K562 (cell line): ENCODE measurements around the gene POLR2J. TPM values are rescaled to one million over a fixed set of nuclear protein-coding genes. Genes with fewer than 3 reads are reported as not detected.
A peak's percentile ranks its signal among the peaks of the same experiment; 100 is the strongest.

Source experiments
- CREBBP ChIP-seq: IDR thresholded peaks from one replicate; pipeline ENCODE4 v1.6.1; 2012; ENCODE audit warnings: low read depth, mild to moderate bottlenecking, control low read depth, inconsistent platforms, low read length
- ELF1 ChIP-seq: fragments of 200-800 bp; sonication (Bioruptor generic); IDR thresholded peaks from 2 replicates; pipeline ENCODE4 v1.6.1; 2016; ENCODE audit warnings: missing genetic modification characterization, missing compliant biosample characterization
- FUS ChIP-seq: fragments of 200-400 bp; formaldehyde crosslinking; optimal IDR thresholded peaks from 2 replicates; pipeline ENCODE3; 2017; ENCODE audit warnings: low read depth, low read length
- GATAD2A ChIP-seq: fragments of 450-650 bp; IDR thresholded peaks from 2 replicates; pipeline ENCODE4 v1.6.1; 2017
- KAT7 ChIP-seq: sonication (generic); formaldehyde crosslinking; IDR thresholded peaks from 2 replicates; pipeline ENCODE4 v1.8.0; 2022; ENCODE audit warnings: missing genetic modification reagents, mild to moderate bottlenecking, borderline replicate concordance
- NEUROD1 ChIP-seq: fragments of 150-350 bp; IDR thresholded peaks from 2 replicates; pipeline ENCODE4 v1.6.1; 2014; ENCODE audit warnings: borderline replicate concordance, low read length, low read depth; ENCODE audit not compliant: partially characterized antibody
- NR2C2 ChIP-seq, 2 experiments: fragments of 200-800 bp in 1 of 2; sonication (Bioruptor generic) in 1 of 2; sonication (generic) in 1 of 2; formaldehyde crosslinking in 1 of 2; IDR thresholded peaks; 2 replicates each; pipeline versions ENCODE4 v1.6.1 to v1.8.0; 2016 to 2022; ENCODE audit warnings: mild to moderate bottlenecking in 1 of 2, missing compliant biosample characterization in 1 of 2, missing genetic modification characterization in 1 of 2, missing genetic modification reagents in 1 of 2
- POLR2AphosphoS5 ChIP-seq: IDR thresholded peaks from 2 replicates; pipeline ENCODE4 v1.6.1; 2011; ENCODE audit warnings: mild to moderate bottlenecking, low read depth, low read length, moderate library complexity; ENCODE audit not compliant: control insufficient read depth, insufficient read depth
- RB1 ChIP-seq: fragments of 450-650 bp; IDR thresholded peaks from 2 replicates; pipeline ENCODE4 v1.6.1; 2017; ENCODE audit warnings: low read depth, mild to moderate bottlenecking
- RBBP5 ChIP-seq: fragments of 200-600 bp; sonication (generic); IDR thresholded peaks from 2 replicates; pipeline ENCODE4 v1.6.1; 2012; ENCODE audit warnings: borderline replicate concordance, mild to moderate bottlenecking, low read length, control low read depth, inconsistent platforms; ENCODE audit not compliant: insufficient read depth, poor library complexity, severe bottlenecking
- SMAD4 ChIP-seq: fragments of 250-450 bp; sonication (Bioruptor Pico); conservative IDR thresholded peaks from 2 replicates; pipeline ENCODE4 v1.8.0; 2021; ENCODE audit warnings: inconsistent platforms, mild to moderate bottlenecking, moderate library complexity
- SMC3 ChIP-seq: conservative IDR thresholded peaks from 2 replicates; pipeline ENCODE4 v1.6.1; 2011; ENCODE audit warnings: low read depth, low read length, improper control_type of control experiment; ENCODE audit not compliant: insufficient read depth
- TAL1 ChIP-seq: fragments of 450-650 bp; IDR thresholded peaks from 2 replicates; pipeline ENCODE4 v1.6.1; 2016; ENCODE audit warnings: mild to moderate bottlenecking
- TOE1 ChIP-seq, 2 experiments: fragments of 450-650 bp in 1 of 2; sonication (generic) in 1 of 2; formaldehyde crosslinking in 1 of 2; IDR thresholded peaks; 2 replicates each; pipeline versions ENCODE4 v1.7.1 to v1.8.0; 2016 to 2022; ENCODE audit warnings: borderline replicate concordance in 2 of 2, mild to moderate bottlenecking in 2 of 2, antibody characterized with exemption in 1 of 2, inconsistent platforms in 1 of 2, low read depth in 1 of 2, missing genetic modification reagents in 1 of 2, moderate library complexity in 1 of 2
- ZBTB7A ChIP-seq: IDR thresholded peaks from 2 replicates; pipeline ENCODE4 v1.6.1; 2011; ENCODE audit warnings: low read depth, mild to moderate bottlenecking, low read length, moderate library complexity, borderline replicate concordance; ENCODE audit not compliant: control insufficient read depth
- ZNF124 ChIP-seq: sonication (generic); formaldehyde crosslinking; IDR thresholded peaks from 2 replicates; pipeline ENCODE4 v1.8.1; 2022; ENCODE audit warnings: missing genetic modification reagents
- ZNF133 ChIP-seq: fragments of 250-450 bp; sonication (Bioruptor Pico); IDR thresholded peaks from 2 replicates; pipeline ENCODE4 v1.4.0; 2020; ENCODE audit warnings: mild to moderate bottlenecking
- ZNF444 ChIP-seq: fragments of 250-450 bp; sonication (Bioruptor Pico); IDR thresholded peaks from 2 replicates; pipeline ENCODE4 v1.4.0; 2020; ENCODE audit warnings: mild to moderate bottlenecking, moderate library complexity
- ZNF830 ChIP-seq: fragments of 250-450 bp; sonication (Bioruptor Pico); IDR thresholded peaks from 2 replicates; pipeline ENCODE4 v1.5.0; 2021; ENCODE audit warnings: mild to moderate bottlenecking
- polyA plus RNA-seq, 8 experiments: library from polyadenylated mRNA; depleted of rRNA in 4 of 8; stranded (reverse) in 5 of 8; unstranded in 3 of 8; fragments of >200 nt; fragmentation: Nextera tagmentation in 2 of 8; fragmentation: Illumina TruSeq in 1 of 8; extraction: Ambion mirVana in 2 of 8; extraction: Trizol in 1 of 8; gene quantifications; 2 replicates each; pipeline versions ENCODE4 v1.2.1 to v1.2.3, GENCODE V29; 2011 to 2014; ENCODE audit warnings: inconsistent platforms in 1 of 8, missing spikeins in 1 of 8
- total RNA-seq, 7 experiments: library from RNA; depleted of rRNA in 6 of 7; stranded (reverse); fragments of >200 nt in 6 of 7; fragmentation: Illumina TruSeq in 2 of 7; extraction: Trizol in 2 of 7; gene quantifications; 2 replicates each; pipeline versions ENCODE4 v1.2.1 to v1.2.3, GENCODE V29; 2011 to 2021; ENCODE audit warnings: low replicate concordance in 1 of 7
- TF ChIP-seq, protein P1 (sequence below): fragments of 450-650 bp; formaldehyde crosslinking; IDR thresholded peaks from 2 replicates; pipeline ENCODE4 v1.4.0; 2022; ENCODE audit warnings: missing genetic modification characterization
- TF ChIP-seq, protein P2 (sequence below): fragments of 450-650 bp; IDR thresholded peaks from 2 replicates; pipeline ENCODE4 v1.6.1; 2016; ENCODE audit warnings: antibody characterized with exemption
- TF ChIP-seq, protein P3 (sequence below): sonication (generic); formaldehyde crosslinking; IDR thresholded peaks from 2 replicates; pipeline ENCODE4 v1.8.0; 2022; ENCODE audit warnings: mild to moderate bottlenecking, missing genetic modification reagents

The POLR2J gene
- total and polyA plus RNA-seq, 9 of the 15 experiments (the other 6 are each of a cell fraction or from before 2014, with no cell fraction given) = 32.3 to 220 (median 113) TPM

DNA sequence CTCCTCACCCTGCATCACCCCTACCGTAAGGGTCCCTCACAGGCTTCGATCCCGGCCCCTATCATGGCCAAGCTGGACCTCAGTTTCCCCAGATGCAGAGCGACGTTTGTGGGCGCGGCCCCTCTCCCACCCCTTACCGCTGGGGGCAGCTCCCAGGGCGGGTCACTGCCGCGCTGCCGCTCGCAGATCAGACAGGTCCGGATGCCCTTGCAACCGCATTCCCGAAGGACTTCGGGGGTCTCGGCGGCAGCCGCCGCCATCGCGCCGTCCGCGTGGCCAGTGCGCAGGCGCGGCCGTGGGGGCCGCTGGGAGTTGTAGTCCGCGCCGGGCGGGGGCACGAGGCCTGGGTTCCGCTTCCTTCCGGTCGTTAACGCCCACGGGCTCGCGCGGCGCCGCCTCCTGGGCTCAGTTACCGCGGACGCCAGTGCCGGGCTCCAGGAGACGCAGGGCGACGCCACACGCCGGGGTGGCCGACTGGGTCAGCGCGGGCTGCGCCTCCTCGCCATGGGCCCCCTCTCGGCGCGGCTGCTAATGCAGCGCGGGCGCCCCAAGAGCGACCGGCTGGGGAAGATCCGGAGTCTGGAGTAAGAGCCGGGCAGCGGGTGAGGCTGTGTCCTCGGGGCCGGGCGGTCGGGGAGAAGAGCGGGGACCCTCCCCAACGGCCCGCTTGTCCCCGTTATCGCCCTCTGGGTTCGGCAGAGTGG, 14.0 kb downstream of the POLR2J start, which contains the start of the genes ALKBH4 and LRWD1 (continued):
- TF ChIP-seq, protein P1, sequence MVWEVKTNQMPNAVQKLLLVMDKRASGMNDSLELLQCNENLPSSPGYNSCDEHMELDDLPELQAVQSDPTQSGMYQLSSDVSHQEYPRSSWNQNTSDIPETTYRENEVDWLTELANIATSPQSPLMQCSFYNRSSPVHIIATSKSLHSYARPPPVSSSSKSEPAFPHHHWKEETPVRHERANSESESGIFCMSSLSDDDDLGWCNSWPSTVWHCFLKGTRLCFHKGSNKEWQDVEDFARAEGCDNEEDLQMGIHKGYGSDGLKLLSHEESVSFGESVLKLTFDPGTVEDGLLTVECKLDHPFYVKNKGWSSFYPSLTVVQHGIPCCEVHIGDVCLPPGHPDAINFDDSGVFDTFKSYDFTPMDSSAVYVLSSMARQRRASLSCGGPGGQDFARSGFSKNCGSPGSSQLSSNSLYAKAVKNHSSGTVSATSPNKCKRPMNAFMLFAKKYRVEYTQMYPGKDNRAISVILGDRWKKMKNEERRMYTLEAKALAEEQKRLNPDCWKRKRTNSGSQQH (CRISPR knock-in tag) = 0 out of 2 replicates have a peak, but pooled peaks have one; percentile 25
- TF ChIP-seq, protein P2, sequence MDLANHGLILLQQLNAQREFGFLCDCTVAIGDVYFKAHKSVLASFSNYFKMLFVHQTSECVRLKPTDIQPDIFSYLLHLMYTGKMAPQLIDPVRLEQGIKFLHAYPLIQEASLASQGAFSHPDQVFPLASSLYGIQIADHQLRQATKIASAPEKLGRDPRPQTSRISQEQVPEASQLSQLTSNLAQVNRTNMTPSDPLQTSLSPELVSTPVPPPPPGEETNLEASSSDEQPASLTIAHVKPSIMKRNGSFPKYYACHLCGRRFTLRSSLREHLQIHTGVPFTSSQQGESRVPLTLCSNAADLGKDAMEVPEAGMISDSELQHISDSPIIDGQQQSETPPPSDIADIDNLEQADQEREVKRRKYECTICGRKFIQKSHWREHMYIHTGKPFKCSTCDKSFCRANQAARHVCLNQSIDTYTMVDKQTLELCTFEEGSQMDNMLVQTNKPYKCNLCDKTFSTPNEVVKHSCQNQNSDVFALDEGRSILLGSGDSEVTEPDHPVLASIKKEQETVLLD = 0 out of 2 replicates have a peak, but pooled peaks have one; percentile 48
- TF ChIP-seq ELF1 (tag) (peak; percentile 94), RB1 (peak; percentile 90), TAL1 (no peak), GATAD2A (0 out of 2 replicates have a peak, but pooled peaks have one; percentile 13), SMAD4 (peak; percentile 94), ZNF124 (CRISPR knock-in tag) (no peak), ZNF444 (CRISPR knock-in tag) (no peak), RBBP5 (peak; percentile 97), NEUROD1 (peak; percentile 66), CREBBP (no peak), KAT7 (CRISPR knock-in tag) (peak; percentile 67; the same call in 1 of the 2 replicates), NR2C2 (CRISPR knock-in tag; IDR thresholded peaks at IDR 0.05) (peak; percentile 81), NR2C2 (tag; IDR thresholded peaks at IDR 0.05) (peak; percentile 89), TOE1 (IDR thresholded peaks at IDR 0.05; ENCODE audit: borderline replicate concordance) (peak; percentile 39), TOE1 (CRISPR knock-in tag; IDR thresholded peaks at IDR 0.05; ENCODE audit: borderline replicate concordance, low read depth) (0 out of 2 replicates have a peak, but pooled peaks have one; percentile 32), ZBTB7A (peak; percentile 81), ZNF830 (CRISPR knock-in tag) (no peak), ZNF133 (CRISPR knock-in tag) (0 out of 2 replicates have a peak, but pooled peaks have one; percentile 28), FUS (peak; percentile 92), POLR2AphosphoS5 (peak; percentile 85), SMC3 (peak; percentile 37)
- TF ChIP-seq, protein P3, sequence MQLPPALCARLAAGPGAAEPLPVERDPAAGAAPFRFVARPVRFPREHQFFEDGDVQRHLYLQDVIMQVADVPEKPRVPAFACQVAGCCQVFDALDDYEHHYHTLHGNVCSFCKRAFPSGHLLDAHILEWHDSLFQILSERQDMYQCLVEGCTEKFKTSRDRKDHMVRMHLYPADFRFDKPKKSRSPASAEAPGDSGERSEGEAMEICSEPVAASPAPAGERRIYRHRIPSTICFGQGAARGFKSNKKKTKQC (CRISPR knock-in tag) = peak; percentile 66
